HL-60 (cell line): ENCODE measurements around the gene VSTM2B.

Source experiments
- DNase-seq, 2 experiments: peaks; one replicate each; pipeline ENCODE4 v3.0.0-alpha.2; 2010 to 2020; ENCODE audit warnings: low read depth in 1 of 2, low spot score in 1 of 2
- H3K27ac ChIP-seq: fragments of 250-450 bp; sonication (Bioruptor Pico); replicated peaks from 2 replicates; pipeline ENCODE4 v1.5.1; 2020; ENCODE audit warnings: mild to moderate bottlenecking, moderate library complexity
- H3K27me3 ChIP-seq: fragments of 250-450 bp; sonication (Bioruptor Pico); 2 replicates; pipeline ENCODE4 v1.5.1; 2021; ENCODE audit warnings: mild to moderate bottlenecking, moderate library complexity; ENCODE audit not compliant: insufficient read depth, poor library complexity, severe bottlenecking
- H3K4me3 ChIP-seq: replicated peaks from 2 replicates; pipeline ENCODE4 v1.5.1; 2011; ENCODE audit warnings: mild to moderate bottlenecking, control low read depth, low read length; ENCODE audit not compliant: insufficient read depth
- GABPA ChIP-seq: IDR thresholded peaks from 2 replicates; pipeline ENCODE4 v1.6.1; 2012; ENCODE audit warnings: low read depth
- POLR2AphosphoS5 ChIP-seq: IDR thresholded peaks from 2 replicates; pipeline ENCODE4 v1.6.1; 2012; ENCODE audit warnings: low read depth
- SPI1 ChIP-seq: IDR thresholded peaks from 2 replicates; pipeline ENCODE4 v1.6.1; 2012; ENCODE audit warnings: low read depth, mild to moderate bottlenecking, borderline replicate concordance
- TF ChIP-seq, protein P1 (sequence below): IDR thresholded peaks from one replicate; pipeline ENCODE4 v1.5.1; 2011; ENCODE audit warnings: low read length, control low read depth, inconsistent platforms; ENCODE audit not compliant: insufficient read depth
- TF ChIP-seq, protein P2 (sequence below): IDR thresholded peaks from 2 replicates; pipeline ENCODE4 v1.6.1; 2012; ENCODE audit warnings: low read depth; ENCODE audit not compliant: insufficient replicate concordance

VSTM2B gene

DNA sequence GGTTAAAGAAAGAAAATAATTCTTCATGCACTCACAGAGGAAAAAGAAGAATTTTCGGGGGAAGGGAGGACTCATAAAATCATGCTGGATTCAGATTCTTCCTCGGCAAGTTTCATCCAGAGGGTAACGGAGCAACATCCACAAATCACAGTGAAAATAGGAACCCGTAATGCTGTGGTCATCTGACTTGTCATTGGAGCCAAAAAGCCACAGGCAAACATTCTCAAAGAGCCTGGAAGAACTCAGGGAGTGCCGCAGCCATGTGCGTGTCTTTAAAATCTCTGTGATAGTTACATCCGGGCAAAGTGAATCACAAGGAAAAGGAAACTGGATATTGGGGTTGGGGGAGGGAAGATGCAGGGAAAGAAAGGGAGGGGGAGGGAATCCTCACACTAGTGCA, 33.0 kb upstream of the VSTM2B start:
- TF ChIP-seq, protein P1, sequence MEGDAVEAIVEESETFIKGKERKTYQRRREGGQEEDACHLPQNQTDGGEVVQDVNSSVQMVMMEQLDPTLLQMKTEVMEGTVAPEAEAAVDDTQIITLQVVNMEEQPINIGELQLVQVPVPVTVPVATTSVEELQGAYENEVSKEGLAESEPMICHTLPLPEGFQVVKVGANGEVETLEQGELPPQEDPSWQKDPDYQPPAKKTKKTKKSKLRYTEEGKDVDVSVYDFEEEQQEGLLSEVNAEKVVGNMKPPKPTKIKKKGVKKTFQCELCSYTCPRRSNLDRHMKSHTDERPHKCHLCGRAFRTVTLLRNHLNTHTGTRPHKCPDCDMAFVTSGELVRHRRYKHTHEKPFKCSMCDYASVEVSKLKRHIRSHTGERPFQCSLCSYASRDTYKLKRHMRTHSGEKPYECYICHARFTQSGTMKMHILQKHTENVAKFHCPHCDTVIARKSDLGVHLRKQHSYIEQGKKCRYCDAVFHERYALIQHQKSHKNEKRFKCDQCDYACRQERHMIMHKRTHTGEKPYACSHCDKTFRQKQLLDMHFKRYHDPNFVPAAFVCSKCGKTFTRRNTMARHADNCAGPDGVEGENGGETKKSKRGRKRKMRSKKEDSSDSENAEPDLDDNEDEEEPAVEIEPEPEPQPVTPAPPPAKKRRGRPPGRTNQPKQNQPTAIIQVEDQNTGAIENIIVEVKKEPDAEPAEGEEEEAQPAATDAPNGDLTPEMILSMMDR: no peak
- no peak for TF ChIP-seq POLR2AphosphoS5
- TF ChIP-seq, protein P2, sequence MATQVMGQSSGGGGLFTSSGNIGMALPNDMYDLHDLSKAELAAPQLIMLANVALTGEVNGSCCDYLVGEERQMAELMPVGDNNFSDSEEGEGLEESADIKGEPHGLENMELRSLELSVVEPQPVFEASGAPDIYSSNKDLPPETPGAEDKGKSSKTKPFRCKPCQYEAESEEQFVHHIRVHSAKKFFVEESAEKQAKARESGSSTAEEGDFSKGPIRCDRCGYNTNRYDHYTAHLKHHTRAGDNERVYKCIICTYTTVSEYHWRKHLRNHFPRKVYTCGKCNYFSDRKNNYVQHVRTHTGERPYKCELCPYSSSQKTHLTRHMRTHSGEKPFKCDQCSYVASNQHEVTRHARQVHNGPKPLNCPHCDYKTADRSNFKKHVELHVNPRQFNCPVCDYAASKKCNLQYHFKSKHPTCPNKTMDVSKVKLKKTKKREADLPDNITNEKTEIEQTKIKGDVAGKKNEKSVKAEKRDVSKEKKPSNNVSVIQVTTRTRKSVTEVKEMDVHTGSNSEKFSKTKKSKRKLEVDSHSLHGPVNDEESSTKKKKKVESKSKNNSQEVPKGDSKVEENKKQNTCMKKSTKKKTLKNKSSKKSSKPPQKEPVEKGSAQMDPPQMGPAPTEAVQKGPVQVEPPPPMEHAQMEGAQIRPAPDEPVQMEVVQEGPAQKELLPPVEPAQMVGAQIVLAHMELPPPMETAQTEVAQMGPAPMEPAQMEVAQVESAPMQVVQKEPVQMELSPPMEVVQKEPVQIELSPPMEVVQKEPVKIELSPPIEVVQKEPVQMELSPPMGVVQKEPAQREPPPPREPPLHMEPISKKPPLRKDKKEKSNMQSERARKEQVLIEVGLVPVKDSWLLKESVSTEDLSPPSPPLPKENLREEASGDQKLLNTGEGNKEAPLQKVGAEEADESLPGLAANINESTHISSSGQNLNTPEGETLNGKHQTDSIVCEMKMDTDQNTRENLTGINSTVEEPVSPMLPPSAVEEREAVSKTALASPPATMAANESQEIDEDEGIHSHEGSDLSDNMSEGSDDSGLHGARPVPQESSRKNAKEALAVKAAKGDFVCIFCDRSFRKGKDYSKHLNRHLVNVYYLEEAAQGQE: no peak
- no peak for TF ChIP-seq GABPA
- TF ChIP-seq SPI1: no peak
- no peak for DNase-seq

DNA sequence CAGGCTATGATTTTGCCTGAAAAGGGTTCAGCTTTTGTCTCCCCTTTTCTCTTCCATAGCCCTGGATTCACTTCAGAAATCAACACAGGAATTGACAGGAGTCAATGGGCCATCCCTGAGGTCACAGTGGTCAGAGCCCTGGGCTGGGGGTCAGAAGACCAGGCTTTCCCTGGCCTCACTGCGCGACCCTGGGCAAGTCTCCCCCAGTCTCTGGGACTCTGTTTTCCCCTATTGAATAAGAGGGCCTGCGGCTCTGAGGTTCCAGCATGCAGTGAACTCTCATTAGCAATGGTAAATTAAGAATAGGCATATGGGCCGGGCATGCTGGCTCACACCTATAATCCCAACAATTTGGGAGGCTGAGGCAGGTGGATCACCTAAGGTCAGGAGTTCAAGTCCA, 30.7 kb upstream of the VSTM2B start:
- TF ChIP-seq, protein P1: no peak
- TF ChIP-seq SPI1: no peak
- no peak for TF ChIP-seq POLR2AphosphoS5
- TF ChIP-seq, protein P2: no peak
- TF ChIP-seq GABPA: no peak
- H3K27me3 ChIP-seq: peaks cover 5% of the 10 kb centered on the region
- no peak overlapping the region for H3K4me3 ChIP-seq
- no peak for DNase-seq
- H3K27ac ChIP-seq: no peak overlapping the region

More for the DNA sequence above, 33.0 kb upstream of the VSTM2B start:
- Histone ChIP-seq H3K27me3 (peaks cover 5% of the 10 kb centered on the region), H3K4me3 (no peak overlapping the region), H3K27ac (no peak overlapping the region)

DNA sequence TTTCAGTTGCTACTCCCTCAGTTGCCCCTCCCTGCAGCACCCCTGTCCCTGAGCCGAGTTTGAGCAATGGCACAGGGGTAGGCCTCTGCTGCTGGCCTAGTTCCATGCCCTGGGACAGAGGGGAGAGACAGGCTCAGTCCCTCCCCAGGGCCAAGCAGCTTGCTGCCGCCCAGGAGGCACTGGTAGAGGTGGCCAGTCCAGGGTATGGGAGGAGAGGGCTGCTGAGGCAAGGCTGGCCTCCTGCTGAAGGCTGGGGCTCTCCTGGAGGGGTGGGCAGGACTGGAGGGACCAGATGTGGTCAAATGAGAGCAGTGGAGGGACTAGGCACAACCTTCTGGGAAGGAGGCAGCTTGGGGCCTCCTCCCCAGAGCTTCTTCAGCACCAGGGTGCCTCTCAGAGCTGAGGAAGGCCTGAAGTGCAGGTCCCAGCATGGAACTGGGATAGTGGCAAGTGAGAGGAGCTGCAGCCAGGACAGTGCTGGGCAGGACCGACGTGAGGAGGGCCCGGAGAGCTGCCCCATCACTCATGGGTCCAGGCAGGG, 29.8 kb upstream of the VSTM2B start:
- TF ChIP-seq SPI1 (no peak), GABPA (no peak), POLR2AphosphoS5 (no peak)
- TF ChIP-seq, protein P1: no peak
- TF ChIP-seq, protein P2: no peak

More for the DNA sequence above, 29.8 kb upstream of the VSTM2B start:
- H3K27me3 ChIP-seq: peaks cover 5% of the 10 kb centered on the region
- no peak overlapping the region for H3K4me3 ChIP-seq
- H3K27ac ChIP-seq: no peak overlapping the region
- DNase-seq: no peak
